Activated CD4-positive, alpha-beta T cell treated with anti-CD3 and anti-CD28 coated beads, Interleukin-2, Interleukin-6, amounts not matched to agents 100 ng/mL and 50 ng/mL, durations not matched to agents 16 hours and 8 hours (primary cell): ENCODE results near the gene MYBPH.

Experiments
- DNase-seq: peaks from one replicate; pipeline ENCODE4 v3.0.0-alpha.2; 2020

MYBPH gene

GRCh38 chr1:203146537-203146936, 29.1 kb downstream of the MYBPH start:
- no peak for DNase-seq

- no peak for DNase-seq
Measured at GRCh38 chr1:203146042-203146369, 29.6 kb downstream of the MYBPH start.

GRCh38 chr1:203145321-203146041, 30.1 kb downstream of the MYBPH start:
- DNase-seq = no peak

GRCh38 chr1:203144661-203145060, 31.0 kb downstream of the MYBPH start:
- no peak for DNase-seq

- no peak for DNase-seq
Measured at GRCh38 chr1:203143641-203144040, 32.0 kb downstream of the MYBPH start.

- DNase-seq = no peak
Measured at GRCh38 chr1:203142684-203143408, 32.8 kb downstream of the MYBPH start.

GRCh38 chr1:203142124-203142523, 33.5 kb downstream of the MYBPH start:
- no peak for DNase-seq

GRCh38 chr1:203140743-203141520, 34.7 kb downstream of the MYBPH start:
- DNase-seq = no peak

GRCh38 chr1:203139976-203140475, 35.6 kb downstream of the MYBPH start:
- DNase-seq = no peak

GRCh38 chr1:203138066-203138465, 37.6 kb downstream of the MYBPH start:
- DNase-seq = no peak

- no peak for DNase-seq
Measured at GRCh38 chr1:203137324-203137723, 38.3 kb downstream of the MYBPH start.

- DNase-seq = no peak
Measured at GRCh38 chr1:203136409-203137042, 39.1 kb downstream of the MYBPH start.

- DNase-seq = no peak
Measured at GRCh38 chr1:203135636-203136305, 39.9 kb downstream of the MYBPH start.

- no peak for DNase-seq
Measured at GRCh38 chr1:203133970-203134725, 41.5 kb downstream of the MYBPH start.

- DNase-seq = no peak
Measured at GRCh38 chr1:203131548-203132200, 44.0 kb downstream of the MYBPH start.

GRCh38 chr1:203130358-203130985, 45.2 kb downstream of the MYBPH start:
- DNase-seq = no peak

GRCh38 chr1:203129501-203130231, 46.0 kb downstream of the MYBPH start:
- DNase-seq = no peak

GRCh38 chr1:203128716-203129500, 46.7 kb downstream of the MYBPH start:
- no peak for DNase-seq

GRCh38 chr1:203128431-203128715, 47.3 kb downstream of the MYBPH start:
- DNase-seq = no peak
